Stimulated activated CD4-positive, alpha-beta T cell treated with anti-CD3 and anti-CD28 coated beads, Interleukin-2, amount 100 ng/mL, for 4 hours (primary cell): ENCODE data around the gene SH3RF3.
"Not testable (repeated sequence)": the region's sequence is repeated elsewhere in the genome, so short reads cannot be mapped to it uniquely, and the experiment has no call there.

Experiments
- DNase-seq: peaks from one replicate; pipeline ENCODE4 v3.0.0-alpha.2; 2020; ENCODE audit warnings: low read depth

SH3RF3 gene

DNA sequence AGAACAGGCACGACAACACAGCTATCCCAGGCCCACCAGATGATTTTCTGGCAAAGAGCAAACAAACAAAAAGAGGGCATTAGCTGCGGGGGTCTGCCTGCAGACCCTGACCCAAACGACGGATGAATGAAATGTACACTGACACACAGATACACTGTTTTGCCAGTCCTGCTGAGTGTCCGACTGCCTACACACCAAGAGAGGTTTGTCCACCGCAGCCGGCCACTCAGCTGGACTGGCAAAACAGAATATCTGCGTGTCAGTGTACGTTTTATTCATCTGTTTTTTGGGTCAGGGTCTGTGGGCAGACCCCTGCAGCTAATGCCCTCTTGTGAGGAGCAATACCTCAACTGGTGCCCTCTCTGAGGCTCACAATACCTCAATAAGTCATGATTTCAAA is 10.7 kb upstream of the SH3RF3 start:
- no peak for DNase-seq

DNA sequence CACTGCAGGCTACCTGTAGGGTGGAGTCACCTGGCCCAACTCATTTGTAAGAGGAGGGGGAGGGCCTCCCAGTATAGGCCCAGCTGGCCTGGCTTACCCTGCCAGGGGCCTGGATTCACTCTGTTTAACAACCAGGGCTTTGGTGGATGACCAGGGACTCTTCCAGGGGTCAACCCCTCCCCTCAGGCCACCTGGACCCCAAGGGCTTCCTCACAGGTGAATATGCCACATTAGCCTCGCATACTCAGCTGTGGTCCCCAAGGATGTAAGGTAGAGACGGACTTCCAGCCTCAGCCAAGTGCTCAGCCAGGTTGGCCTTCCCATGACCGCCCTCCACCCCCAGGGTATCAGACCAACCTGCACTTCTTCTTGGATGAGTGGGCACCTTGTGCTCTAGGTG is 8.8 kb upstream of the SH3RF3 start:
- no peak for DNase-seq

DNA sequence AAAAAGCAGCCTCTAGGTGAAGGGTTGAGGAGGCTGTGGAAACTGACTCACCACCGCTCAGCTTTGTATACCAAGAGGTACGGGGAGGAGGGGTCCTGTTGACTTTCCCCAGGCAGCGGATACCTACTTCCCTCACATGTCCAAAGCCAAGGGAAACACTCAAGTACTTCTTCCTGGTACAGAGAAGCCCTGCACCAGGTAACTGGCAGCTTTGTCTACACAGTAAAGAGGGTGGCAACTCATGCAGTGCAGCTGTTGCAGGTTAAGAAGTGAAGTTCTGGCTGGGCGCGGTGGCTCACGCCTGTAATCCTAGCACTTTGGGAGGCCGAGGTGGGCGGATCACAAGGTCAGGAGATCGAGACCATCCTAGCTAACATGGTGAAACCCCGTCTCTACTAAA is 8.3 kb upstream of the SH3RF3 start:
- not testable (repeated sequence) for DNase-seq

DNA sequence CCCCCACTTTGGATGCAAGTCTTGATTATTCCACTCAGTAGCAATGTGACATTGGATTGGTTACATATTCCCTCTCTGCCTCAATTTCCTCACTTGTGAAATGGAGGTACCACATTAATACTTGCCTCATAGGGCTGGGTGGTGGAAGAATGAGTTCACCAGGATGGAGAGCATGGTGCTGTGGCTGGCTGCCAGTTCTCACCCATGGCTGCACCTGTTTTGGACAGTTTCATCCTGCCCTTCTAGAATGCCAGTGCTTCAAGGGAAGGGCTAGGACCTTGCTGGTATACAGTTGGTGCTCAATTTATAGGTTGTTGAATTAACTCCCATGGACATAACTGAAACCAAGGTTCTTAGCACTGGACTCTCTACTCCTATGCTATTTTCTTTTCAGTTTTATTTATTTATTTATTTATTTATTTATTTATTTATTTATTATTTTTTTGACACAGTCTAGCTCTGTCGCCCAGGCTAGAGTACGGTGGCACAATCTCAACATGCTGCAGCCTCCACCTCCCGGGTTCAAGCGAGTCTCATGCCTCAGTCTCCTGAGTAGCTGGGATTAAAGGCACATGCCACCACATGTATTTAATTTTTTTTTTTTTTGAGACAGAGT is 5.3 kb upstream of the SH3RF3 start:
- DNase-seq, result no peak

DNA sequence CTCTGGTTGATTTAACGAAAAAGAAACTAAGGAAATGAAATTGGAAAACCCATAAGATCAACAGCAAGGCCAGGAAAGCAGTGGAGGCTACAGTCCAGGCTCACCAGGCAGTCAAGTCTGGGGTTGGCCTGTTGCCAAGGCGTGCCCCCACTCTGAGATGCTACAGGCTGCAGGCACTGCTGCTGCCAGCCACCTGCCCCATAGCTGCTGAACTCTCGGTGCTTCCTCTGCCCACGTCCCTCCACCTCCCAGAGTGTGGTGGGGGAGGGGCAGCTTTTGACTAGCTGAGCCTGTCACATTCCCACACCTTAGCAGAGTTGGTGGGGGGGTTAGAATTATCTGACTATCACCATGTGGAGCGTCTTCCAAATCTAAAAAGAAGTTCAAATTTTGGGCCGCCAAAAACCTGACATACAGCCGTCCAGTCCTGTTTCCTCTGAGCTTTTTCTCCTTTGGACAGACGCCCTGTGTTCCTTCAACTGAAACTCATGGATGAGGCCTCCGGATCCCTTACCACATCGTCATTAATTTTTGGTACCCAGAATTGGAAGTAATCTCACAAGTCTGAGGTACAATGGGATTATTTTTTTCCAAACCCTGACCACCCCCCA is 3.9 kb upstream of the SH3RF3 start:
- DNase-seq, result no peak

DNA sequence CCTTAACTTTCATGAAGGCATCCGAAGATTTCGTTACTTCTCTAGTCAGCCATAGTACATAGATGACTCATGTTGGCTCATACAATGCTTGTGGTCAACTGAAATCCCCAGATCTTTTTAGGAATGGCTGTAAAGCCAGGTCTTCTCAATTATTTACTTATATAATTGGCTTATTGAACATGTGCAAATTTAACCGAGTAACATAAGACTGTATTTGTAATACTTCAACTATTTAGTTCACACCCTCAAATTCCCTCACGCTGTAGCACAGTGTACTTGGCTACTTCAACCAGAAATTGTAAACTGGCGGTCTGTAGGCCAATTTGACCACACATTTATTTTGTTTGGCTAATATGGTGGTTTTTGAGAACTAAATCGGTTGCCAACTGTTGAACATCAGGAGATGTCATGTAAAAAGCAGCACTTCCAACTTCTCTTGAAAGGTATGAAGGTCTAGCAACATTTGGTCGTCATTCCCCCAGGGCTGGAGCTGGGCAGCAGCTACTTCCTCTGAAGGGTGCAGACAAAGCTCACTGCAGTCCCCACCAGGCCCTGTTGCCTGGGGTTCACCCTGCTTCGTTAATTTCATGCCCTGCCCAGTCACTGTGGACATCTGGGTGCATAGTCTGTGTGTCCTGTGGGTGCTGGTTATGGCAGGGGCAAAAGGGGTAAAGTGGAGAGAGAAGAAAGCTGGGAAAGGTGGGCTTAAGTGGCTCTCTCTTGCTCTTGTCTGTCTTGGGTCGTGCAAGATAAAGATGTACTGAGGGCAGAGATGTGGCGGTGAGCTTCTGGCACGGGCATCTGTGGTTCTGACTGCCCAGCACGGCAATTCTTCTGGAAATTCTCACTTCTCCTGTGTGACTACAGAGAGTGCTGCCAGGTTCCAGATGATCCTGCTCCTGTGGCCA is 3.2 kb upstream of the SH3RF3 start:
- DNase-seq, result no peak

DNA sequence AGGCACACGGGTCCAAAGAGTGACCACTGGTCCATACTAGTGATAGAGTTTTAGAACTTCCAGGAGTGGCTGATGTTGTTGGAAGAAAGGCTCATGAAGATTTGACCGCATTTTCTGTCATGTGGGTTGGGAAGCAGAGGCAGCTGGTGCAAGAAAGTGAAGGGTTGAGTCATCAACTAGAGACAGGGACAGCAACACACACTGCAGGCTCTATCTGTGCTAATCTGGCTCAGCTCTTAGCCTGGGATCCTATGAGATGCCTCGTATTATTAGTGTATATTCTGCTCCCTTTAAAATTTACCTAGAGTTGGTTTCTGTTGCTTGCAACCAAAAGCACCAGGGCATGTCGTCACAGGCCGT is 2.5 kb upstream of the SH3RF3 start:
- no peak for DNase-seq

DNA sequence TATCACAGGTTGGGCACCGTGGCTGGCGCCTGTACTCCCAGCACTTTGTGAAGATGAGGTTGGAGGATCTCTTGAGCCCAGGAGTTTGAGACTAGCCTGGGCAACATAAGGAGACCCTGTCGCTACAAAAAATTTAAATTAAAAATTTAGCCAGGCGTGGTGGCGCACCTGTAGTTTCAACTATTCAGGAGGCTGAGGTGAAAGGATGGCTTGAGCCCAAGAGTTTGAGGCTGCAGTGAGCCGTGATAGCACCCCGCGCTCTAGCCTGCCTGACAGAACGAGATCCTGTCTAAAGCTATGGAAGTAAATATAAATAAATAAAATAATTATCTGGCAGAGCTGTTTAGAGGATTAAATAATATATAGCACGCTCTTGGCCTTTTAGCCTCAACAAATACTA is 1.4 kb upstream of the SH3RF3 start:
- no peak for DNase-seq

DNA sequence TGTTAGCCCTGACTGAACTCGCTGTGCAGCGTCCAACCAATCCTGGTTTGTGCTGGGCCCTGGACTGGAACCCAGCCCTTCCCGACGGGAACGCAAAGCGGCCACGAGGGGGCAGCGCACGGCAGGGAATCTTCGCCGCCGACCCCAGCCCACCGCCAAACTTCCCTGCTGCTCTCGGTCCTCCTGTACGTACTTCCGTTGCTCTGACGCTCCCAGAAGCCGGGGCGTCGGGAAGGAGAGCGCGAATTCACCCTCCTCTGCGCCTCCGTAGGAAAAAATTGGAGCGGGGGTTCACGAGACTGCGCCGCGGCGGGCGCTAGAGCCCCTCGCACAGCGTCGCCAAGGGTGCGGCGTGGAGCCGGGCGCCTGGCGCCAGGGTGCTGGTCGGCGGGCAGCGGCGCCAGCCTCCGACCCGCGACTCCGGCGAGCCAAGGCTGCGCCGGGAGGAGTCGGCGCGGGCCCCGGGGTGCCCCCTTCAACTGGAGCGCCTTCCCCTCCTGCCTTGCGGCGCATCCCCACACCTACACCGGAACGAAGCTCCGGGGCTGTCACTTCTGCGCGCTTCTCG is 873 bp upstream of the SH3RF3 start:
- peak; percentile 53 for DNase-seq

DNA sequence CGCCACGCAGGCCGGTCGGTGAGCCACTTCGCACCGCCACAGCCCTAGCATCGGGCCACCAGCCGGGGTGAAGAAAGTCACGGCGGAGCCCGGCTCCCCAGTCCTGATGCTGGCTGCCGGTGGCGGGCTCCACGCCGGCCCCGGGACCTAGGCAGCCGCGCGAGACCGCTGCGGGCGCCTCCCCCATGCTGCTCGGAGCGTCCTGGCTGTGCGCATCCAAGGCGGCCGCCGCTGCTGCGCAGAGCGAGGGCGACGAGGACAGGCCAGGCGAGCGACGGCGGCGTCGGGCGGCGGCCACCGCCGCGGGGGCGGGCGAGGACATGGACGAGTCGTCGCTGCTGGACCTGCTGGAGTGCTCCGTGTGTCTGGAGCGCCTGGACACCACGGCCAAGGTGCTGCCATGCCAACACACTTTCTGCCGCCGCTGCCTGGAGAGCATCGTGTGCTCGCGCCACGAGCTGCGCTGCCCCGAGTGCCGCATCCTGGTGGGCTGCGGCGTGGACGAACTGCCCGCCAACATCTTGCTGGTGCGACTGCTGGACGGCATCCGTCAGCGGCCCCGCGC is 433 bp downstream of the SH3RF3 start:
- DNase-seq, result peak; percentile 12

DNA sequence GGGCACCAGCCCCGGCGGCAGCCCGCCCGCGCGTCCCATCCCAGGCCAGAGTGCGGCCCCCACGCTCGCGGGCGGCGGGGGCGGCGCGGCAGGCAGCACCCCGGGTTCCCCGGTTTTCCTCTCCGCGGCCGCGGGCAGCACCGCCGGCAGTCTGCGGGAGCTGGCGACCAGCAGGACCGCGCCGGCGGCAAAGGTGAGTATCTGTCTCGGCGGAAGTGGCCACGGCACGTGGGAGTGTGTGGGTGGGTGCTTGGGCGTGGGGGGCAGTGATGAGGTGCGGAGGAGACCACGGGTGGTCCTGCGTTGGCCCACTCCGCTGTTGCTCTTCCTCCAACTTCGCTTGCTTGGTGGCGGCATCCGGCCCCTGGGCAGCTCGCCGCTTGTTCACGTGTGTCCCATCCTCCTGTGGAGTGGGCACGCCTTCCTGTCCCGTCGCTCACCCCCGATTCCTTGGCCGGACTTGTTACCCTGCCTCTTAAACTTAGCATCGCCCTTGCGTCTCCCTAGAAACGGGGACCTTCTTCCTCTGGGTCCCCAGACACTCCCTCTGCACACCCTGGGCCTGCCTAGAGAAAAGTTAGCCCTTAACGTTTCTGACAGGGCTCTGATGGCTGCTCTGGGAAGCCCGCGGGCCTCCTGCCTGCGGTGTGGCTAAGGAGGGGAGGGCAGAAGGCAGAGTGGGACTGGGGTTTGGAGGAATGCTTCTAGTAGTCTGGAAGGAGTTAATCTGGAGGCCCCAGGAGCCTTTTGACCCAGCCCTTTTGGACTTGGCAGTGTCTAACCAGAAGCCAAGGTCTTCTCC is 1.1 kb downstream of the SH3RF3 start:
- peak; percentile 21 for DNase-seq

DNA sequence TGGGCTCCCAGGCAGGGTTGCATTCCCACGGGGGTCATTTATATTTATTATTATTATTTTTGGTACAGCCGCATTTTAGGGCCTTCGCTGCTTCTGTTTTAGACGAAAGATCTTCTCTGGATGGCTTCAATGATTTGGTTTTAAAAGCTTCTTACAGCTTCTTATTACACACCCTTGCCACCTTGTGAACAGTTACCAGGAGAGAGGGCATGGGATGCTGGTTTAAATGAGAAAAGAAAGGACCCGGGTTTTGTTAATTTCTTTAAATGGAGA is 1.7 kb downstream of the SH3RF3 start:
- DNase-seq, result no peak

DNA sequence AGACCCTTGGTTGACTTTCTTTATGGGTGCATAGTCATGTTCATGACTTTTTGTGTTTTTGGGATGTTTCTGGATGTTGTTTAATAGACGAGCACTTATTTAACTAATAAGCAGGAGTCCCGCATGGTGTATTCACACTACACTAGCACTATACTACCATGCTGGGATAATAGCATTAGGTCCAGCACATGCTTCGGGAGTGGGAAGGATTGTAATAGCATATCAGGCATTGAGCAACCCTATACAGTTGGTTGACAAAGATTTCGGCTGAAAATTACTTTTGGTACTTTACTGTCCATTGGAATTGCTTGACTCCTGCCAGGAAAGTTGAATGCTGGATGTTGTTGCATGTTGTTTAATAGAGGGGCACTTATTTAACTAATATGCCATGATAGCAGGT is 2.8 kb downstream of the SH3RF3 start:
- no peak for DNase-seq

DNA sequence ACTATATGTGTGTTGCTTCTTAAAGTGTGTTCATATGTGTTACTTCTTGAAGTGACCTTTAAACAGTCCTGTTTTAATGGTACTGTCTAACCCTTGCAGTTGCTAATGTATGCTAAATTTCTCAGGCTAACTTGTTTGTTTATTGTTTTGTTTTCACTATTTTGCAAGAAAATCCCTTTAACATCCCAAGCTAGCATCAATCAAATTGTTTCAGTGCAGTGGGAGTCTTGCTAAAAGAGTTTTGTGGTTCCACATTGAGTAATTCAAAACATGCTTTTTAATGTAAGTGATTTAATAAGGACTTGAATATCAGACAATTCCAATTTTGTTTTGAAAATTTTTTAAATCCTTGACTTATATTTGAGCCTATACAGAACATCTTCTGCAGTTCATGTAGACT is 3.6 kb downstream of the SH3RF3 start:
- DNase-seq, result no peak

DNA sequence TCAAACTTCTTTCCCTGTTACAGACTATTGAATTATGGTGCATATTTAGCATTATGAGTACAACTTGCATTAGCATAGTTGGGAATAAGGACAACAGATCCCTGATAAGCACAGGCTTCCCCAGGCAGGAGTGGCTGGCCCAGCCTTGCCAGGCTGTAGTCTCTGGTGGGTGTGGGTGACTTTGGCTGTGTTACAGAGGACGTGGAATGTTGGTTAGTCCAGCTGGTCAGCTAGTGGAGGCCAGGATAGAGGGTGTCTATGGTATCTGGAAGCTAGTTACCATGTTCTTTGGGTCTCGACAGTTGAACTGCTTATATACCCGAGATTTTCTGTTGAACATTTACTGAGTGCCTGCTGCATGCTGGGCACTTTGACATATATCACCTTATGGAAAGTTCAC is 4.7 kb downstream of the SH3RF3 start:
- no peak for DNase-seq

DNA sequence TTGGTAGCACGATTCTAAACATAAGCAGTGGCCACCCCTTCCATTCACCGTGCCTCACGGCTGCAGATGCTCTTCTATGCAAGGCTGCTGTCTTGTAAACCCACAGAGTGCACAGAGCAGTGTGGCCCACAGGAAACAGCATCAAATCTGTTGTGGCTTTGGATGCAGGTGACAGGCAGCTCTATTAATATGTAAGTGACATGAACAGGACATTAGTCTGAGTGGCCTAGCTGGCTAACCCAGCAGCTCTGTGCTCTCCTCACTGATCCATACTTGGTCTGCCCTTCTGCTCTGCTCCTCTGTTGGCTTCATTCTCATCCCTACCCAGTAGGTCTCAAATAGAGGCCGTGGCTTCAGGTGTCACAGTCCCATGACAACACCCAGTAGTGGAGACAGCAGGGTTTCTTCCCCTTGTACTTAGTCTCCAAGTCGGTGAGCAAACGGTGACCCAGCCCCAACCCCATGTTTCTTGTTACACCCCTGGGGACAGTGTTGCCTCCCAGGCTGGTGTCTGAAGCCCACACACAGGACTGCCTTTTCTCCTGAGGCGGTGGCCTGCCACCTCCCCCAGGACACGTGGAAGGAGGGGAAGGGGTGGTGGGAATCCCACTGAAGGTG is 5.8 kb downstream of the SH3RF3 start:
- no peak for DNase-seq

DNA sequence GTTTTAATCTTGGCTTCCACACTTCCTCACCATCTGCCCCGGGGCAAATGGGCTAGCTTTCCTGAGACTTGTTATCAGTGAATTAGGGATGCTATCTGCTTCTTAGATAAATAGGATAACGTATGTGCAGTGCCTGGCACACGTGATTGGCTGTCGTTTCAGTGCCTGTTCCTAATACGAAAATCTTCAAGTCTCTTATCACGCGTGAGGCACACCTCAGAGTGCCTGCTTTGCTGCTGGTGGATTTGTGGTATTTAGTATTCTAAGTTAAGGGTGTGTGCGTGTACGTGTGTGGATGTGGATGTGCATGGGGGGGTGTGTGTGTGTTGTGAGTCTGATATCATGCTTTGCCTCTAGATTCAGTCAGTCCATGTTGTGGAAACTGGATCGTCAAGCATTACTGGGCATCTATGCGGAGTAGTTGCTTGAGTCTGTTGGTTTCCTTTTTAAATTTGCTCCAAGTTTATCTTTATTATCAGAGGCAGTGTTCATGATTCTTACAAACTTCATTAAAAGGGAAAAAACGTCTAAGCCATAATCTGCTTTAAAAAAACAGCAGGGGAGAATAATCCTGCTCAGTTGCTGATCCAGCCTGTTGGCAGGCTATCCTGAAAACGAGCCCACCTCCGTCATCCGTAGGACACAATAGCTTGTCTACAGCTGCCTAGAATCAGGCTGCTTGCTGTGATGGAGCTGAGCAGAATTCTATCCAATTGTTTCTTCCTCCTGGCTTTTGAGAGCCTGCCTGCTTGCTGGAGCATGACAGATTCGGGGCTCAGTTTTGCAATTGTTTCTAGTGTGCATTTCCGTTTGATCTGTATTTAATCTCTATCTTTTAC is 6.6 kb downstream of the SH3RF3 start:
- no peak for DNase-seq

DNA sequence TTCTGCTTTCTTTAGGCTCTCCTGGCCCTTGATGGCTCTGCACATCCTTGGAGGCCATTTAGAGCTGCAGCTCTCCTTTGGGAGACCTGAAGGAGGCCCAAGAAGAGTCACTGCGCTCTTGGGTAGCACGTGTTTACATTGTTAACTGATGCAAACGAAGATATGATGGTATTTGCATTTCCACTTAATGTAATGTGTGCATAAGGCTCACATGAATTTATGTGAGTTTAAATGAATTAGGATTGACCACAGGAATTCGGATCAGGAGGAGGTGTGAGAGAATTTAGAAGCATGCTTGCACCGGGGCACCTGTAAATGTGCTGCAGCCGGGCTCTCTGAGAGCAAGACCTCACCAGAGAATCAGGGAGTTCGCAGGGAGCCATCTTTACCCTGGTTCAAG is 7.5 kb downstream of the SH3RF3 start:
- DNase-seq, result no peak

DNA sequence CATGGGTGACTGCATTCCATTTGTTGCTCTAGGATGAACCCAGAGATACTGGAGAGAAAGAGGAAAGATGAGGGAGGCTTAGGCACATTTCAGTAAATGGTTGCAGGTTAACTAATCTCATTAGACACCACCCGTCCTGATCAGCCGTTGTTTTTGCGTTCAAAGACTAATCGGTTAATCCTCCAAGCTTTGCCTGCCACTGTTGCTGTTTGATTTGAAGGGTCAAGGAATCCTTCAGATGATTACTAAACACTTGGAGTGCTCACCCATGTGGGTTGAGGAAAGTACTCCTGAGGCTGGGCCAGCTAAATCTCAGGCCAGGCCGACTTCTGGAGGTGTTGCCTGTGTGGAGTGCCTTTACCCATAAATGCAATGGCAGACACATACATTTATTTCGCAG is 8.6 kb downstream of the SH3RF3 start:
- DNase-seq, result no peak

DNA sequence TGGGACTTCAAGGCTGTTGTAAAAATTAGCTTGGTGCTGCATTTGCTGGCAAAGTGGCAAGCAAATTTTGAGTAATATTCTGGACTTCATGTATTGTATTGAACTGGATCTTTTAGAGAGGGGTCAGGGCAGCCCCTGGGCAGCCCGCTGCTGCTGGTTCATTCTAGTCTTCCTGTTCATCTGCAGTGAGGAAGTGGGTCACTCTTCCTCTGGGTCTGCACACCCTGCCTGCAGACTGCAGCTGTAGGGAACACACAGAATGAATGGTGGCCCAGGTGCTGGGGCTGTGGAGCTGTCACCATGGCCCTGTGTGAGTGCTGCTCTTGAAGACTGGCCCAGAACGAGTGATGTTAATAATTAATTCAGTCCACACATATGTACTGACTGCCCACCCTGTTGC is 9.4 kb downstream of the SH3RF3 start:
- no peak for DNase-seq

DNA sequence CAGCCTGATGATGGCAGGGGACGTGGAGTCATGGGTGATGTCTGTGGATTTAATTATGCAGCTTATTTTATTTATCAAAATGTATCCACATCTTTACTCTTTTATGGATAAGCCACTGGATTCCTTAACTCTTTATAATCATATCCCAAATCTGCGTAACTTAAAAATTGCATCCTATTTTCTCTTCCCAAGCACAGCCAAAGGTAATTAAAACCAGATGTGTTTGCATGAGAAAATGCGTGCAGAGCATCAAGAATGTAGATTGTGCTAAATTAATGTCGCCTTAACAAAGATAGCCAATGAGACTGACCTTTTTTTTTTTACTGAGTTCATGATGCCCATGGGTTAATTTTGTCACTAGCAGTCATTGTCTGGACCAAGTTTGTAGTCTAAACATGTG is 10.0 kb downstream of the SH3RF3 start:
- DNase-seq, result no peak
